ENCODE results near the gene ACSM6. TPM values are rescaled to one million over a fixed set of nuclear protein-coding genes. Genes with fewer than 3 reads are reported as not detected.
A peak's percentile ranks its signal among the peaks of the same experiment; 100 is the strongest.

ACSM6 gene
- total RNA-seq, 4 donors from 2014 or later, result not detected

- peaks cover 3 to 80% (median 3%) of the 10 kb centered on the region in 3 donors for H3K36me3 ChIP-seq
- peak overlapping the region in 1 of 4 donors; percentile 74 for H3K27ac ChIP-seq
- no peak for DNase-seq
- peaks cover 16 to 58% (median 42%) of the 10 kb centered on the region in 3 donors for H3K4me1 ChIP-seq
- intact Hi-C loops (cut with DNase I), result no loop called here
- H3K9me3 ChIP-seq, result no peaks in the 10 kb centered on the region
- TF ChIP-seq POLR2A (IDR thresholded peaks at IDR 0.05), result no peak
- no peak for TF ChIP-seq CTCF (IDR thresholded peaks at IDR 0.05)
- no peak overlapping the region for H3K4me3 ChIP-seq
- H3K27me3 ChIP-seq, result no peaks in the 10 kb centered on the region
- WGBS, 2 donors, result 80 to 91% methylated on average over 3 of the region's 3 CpGs
Measured at GRCh38 chr10:95261926-95262325, 67.9 kb downstream of the ACSM6 start.

GRCh38 chr10:95262763-95263518 lies 68.9 kb downstream of the ACSM6 start:
- Histone ChIP-seq H3K4me1 (peaks cover 21 to 68% (median 46%) of the 10 kb centered on the region in 3 donors), H3K27ac (peak overlapping the region; percentile 55 to 92 (median 73))

GRCh38 chr10:95263864-95264226 lies 69.8 kb downstream of the ACSM6 start:
- TF ChIP-seq POLR2A (IDR thresholded peaks at IDR 0.05) (no peak), CTCF (IDR thresholded peaks at IDR 0.05) (no peak)
- DNase-seq, result no peak
- H3K36me3 ChIP-seq, result peaks cover 3 to 73% (median 3%) of the 10 kb centered on the region in 3 donors
- H3K9me3 ChIP-seq, result no peaks in the 10 kb centered on the region
- H3K27me3 ChIP-seq, result no peaks in the 10 kb centered on the region
- intact Hi-C loops (cut with DNase I), result no loop called here
- 78% methylated on average over 7 of the region's 7 CpGs; no CpG with 5 or more reads in 1 of the 2 donors for WGBS, 2 donors
- H3K4me1 ChIP-seq, result peaks cover 30 to 77% (median 55%) of the 10 kb centered on the region in 3 donors
- H3K27ac ChIP-seq, result peak overlapping the region; percentile 55 to 92 (median 73)
- H3K4me3 ChIP-seq, result no peak overlapping the region

More at GRCh38 chr10:95262763-95263518, 68.9 kb downstream of the ACSM6 start:
- Histone ChIP-seq H3K36me3 (peaks cover 3 to 77% (median 3%) of the 10 kb centered on the region in 3 donors), H3K4me3 (no peak overlapping the region), H3K9me3 (no peaks in the 10 kb centered on the region), H3K27me3 (no peaks in the 10 kb centered on the region)
- TF ChIP-seq POLR2A (IDR thresholded peaks at IDR 0.05), result no peak
- TF ChIP-seq CTCF (IDR thresholded peaks at IDR 0.05), result no peak
- 66 to 82% methylated on average over 3 to 4 of the region's 5 CpGs for WGBS, 2 donors
- intact Hi-C loops (cut with DNase I), result no loop called here
- no peak for DNase-seq

- Histone ChIP-seq H3K27me3 (no peaks in the 10 kb centered on the region), H3K4me3 (no peak overlapping the region), H3K9me3 (no peaks in the 10 kb centered on the region), H3K27ac (peak overlapping the region; percentile 55 to 92 (median 73)), H3K4me1 (peaks cover 30 to 83% (median 61%) of the 10 kb centered on the region in 3 donors), H3K36me3 (peaks cover 3 to 67% (median 3%) of the 10 kb centered on the region in 3 donors)
- WGBS, 2 donors, result 56 to 57% methylated on average over 5 of the region's 6 CpGs
- no peak for DNase-seq
- TF ChIP-seq POLR2A (IDR thresholded peaks at IDR 0.05) (no peak), CTCF (IDR thresholded peaks at IDR 0.05) (no peak)
- intact Hi-C loops (cut with DNase I), result no loop called here
Measured at GRCh38 chr10:95264227-95265051, 70.4 kb downstream of the ACSM6 start.

GRCh38 chr10:95265572-95265971 lies 71.5 kb downstream of the ACSM6 start:
- WGBS, 2 donors, result 78 to 89% methylated on average over 5 to 7 of the region's 8 CpGs
- H3K9me3 ChIP-seq, result no peaks in the 10 kb centered on the region
- H3K4me3 ChIP-seq, result no peak overlapping the region
- TF ChIP-seq POLR2A (IDR thresholded peaks at IDR 0.05) (no peak), CTCF (IDR thresholded peaks at IDR 0.05) (no peak)
- no peaks in the 10 kb centered on the region for H3K27me3 ChIP-seq
- peaks cover 3 to 67% (median 6%) of the 10 kb centered on the region in 3 donors for H3K36me3 ChIP-seq
- no peak for DNase-seq
- intact Hi-C loops (cut with DNase I), result no loop called here
- peak overlapping the region; percentile 65 to 92 (median 80) for H3K27ac ChIP-seq
- peaks cover 29 to 81% (median 60%) of the 10 kb centered on the region in 3 donors for H3K4me1 ChIP-seq
